HG03039 (cell line): ENCODE data around the gene BDNF.

Experiments
- ATAC-seq: cut with Tn5 transposase; IDR thresholded peaks from one replicate; pipeline ENCODE4 v1.9.1; 2021; ENCODE audit warnings: mild to moderate bottlenecking, moderate library complexity; ENCODE audit not compliant: unreplicated experiment

Gene BDNF

GRCh38 chr11:27605422-27605821 lies 94.8 kb downstream of the BDNF start:
- ATAC-seq, result no peak
